Keratinocyte (primary cell): ENCODE results near the gene RNPEP. TPM values are rescaled to one million over a fixed set of nuclear protein-coding genes. Genes with fewer than 3 reads are reported as not detected.

ENCODE experiments used
- DNase-seq: peaks from one replicate; pipeline ENCODE4 v3.0.0-alpha.2; 2011; ENCODE audit warnings: low read depth, missing footprints, low spot score
- FAIRE-seq: peaks from 2 replicates; lab custom pipeline; 2011; peaks lifted over from hg19 to GRCh38; lab: Jason Lieb, UNC
- H2AFZ ChIP-seq: 2 replicates; pipeline ENCODE4 v1.6.0; 2012; ENCODE audit warnings: low read length, control low read depth, inconsistent platforms; ENCODE audit not compliant: control insufficient read depth
- H3K27ac ChIP-seq: 2 replicates; pipeline ENCODE4 v1.5.1; 2011; ENCODE audit warnings: low read length; ENCODE audit not compliant: control insufficient read depth, insufficient read depth
- H3K27me3 ChIP-seq: 3 replicates; pipeline ENCODE4 v1.6.0; 2011; ENCODE audit warnings: low read length; ENCODE audit not compliant: control insufficient read depth, insufficient read depth; ENCODE audit errors: extremely low read depth
- H3K36me3 ChIP-seq, 2 experiments: 2 replicates in 1 of 2; 3 replicates in 1 of 2; pipeline ENCODE4 v1.5.1; 2011; ENCODE audit warnings: low read length in 2 of 2, mild to moderate bottlenecking in 1 of 2; ENCODE audit not compliant: control insufficient read depth in 2 of 2, insufficient read depth in 2 of 2; ENCODE audit errors: extremely low read depth in 1 of 2
- H3K4me1 ChIP-seq: 3 replicates; pipeline ENCODE4 v1.5.1; 2011; ENCODE audit warnings: low read length; ENCODE audit not compliant: control insufficient read depth, insufficient read depth; ENCODE audit errors: extremely low read depth
- H3K4me2 ChIP-seq: 3 replicates; pipeline ENCODE4 v1.6.0; 2011; ENCODE audit warnings: low read depth, low read length; ENCODE audit not compliant: control insufficient read depth, insufficient read depth; ENCODE audit errors: extremely low read depth
- H3K4me3 ChIP-seq, 3 experiments: fragments of 200-600 bp in 1 of 3; sonication (generic) in 1 of 3; 2 replicates in 2 of 3; 3 replicates in 1 of 3; pipeline ENCODE4 v1.5.1; 2011 to 2016; ENCODE audit warnings: low read length in 3 of 3, mild to moderate bottlenecking in 3 of 3, control low read depth in 2 of 3, inconsistent platforms in 1 of 3, low read depth in 1 of 3, mixed read lengths in 1 of 3, mixed run types in 1 of 3, moderate library complexity in 1 of 3; ENCODE audit not compliant: control insufficient read depth in 2 of 3, insufficient read depth in 2 of 3; ENCODE audit errors: extremely low read depth in 1 of 3
- H3K79me2 ChIP-seq: 2 replicates; pipeline ENCODE4 v1.6.0; 2012; ENCODE audit warnings: low read length; ENCODE audit not compliant: control insufficient read depth, insufficient read depth
- H3K9ac ChIP-seq: 3 replicates; pipeline ENCODE4 v1.6.0; 2011; ENCODE audit warnings: low read length; ENCODE audit not compliant: control insufficient read depth, insufficient read depth; ENCODE audit errors: extremely low read depth
- H3K9me1 ChIP-seq: 3 replicates; pipeline ENCODE4 v1.6.0; 2011; ENCODE audit warnings: low read length; ENCODE audit not compliant: control insufficient read depth, insufficient read depth; ENCODE audit errors: extremely low read depth
- H3K9me3 ChIP-seq: 2 replicates; pipeline ENCODE4 v1.5.1; 2012; ENCODE audit warnings: low read depth, low read length; ENCODE audit not compliant: control insufficient read depth
- H4K20me1 ChIP-seq: 3 replicates; pipeline ENCODE4 v1.6.0; 2011; ENCODE audit warnings: low read length; ENCODE audit not compliant: control insufficient read depth, insufficient read depth; ENCODE audit errors: extremely low read depth
- CTCF ChIP-seq, 3 experiments: IDR thresholded peaks in 1 of 3; conservative IDR thresholded peaks in 1 of 3; optimal IDR thresholded peaks in 1 of 3; 2 replicates in 2 of 3; 3 replicates in 1 of 3; pipeline versions ENCODE3 to v1.5.1; 2011; ENCODE audit warnings: low read length in 3 of 3, mild to moderate bottlenecking in 3 of 3, moderate library complexity in 2 of 3, control low read depth in 1 of 3, inconsistent platforms in 1 of 3; ENCODE audit not compliant: insufficient read depth in 2 of 3; ENCODE audit errors: extremely low read depth in 1 of 3
- EZH2 ChIP-seq: IDR thresholded peaks from one replicate; pipeline ENCODE4 v1.6.1; 2012; ENCODE audit warnings: inconsistent platforms, mild to moderate bottlenecking, low read length, moderate library complexity
- dilution Hi-C: fragments of 300-500 bp; cut with MboI; formaldehyde crosslinking; loops from one replicate; pipeline ENCODE4 v1.7.0; 2020; ENCODE audit warnings: low sequenced_read_pairs; ENCODE audit not compliant: extremely low pct_ligation_motif_present
- polyA plus RNA-seq, 5 experiments: library from polyadenylated mRNA; depleted of rRNA in 3 of 5; stranded (reverse) in 3 of 5; stranded (forward) in 1 of 5; unstranded in 1 of 5; fragments of >200 nt; gene quantifications; 1 replicate in 1 of 5; 2 replicates in 3 of 5; 3 replicates in 1 of 5; pipeline versions ENCODE4 v1.2.1 to v1.2.3, GENCODE V29; 2011 to 2012; ENCODE audit warnings: missing spikeins in 2 of 5, low read depth in 1 of 5, low replicate concordance in 1 of 5

The RNPEP gene
- polyA plus RNA-seq, 1 donor (not counting 4 experiments of a cell fraction or from before 2014, with no cell fraction given) = 63.0 TPM

GRCh38 chr1:201955009-201955728 is 27.3 kb upstream of the RNPEP start, which contains the start of gene TIMM17A:
Gene TIMM17A (plus strand): TSS chr1:201955503. CDS start chr1:201955527, 24 bp downstream.
- Histone ChIP-seq H3K9me3 (no peaks in the 10 kb centered on the region), H3K4me1 (peaks cover 4% of the 10 kb centered on the region), H3K27me3 (no peaks in the 10 kb centered on the region), H4K20me1 (peaks cover 2% of the 10 kb centered on the region), H3K79me2 (peaks cover 36% of the 10 kb centered on the region), H3K27ac (peak within 1 kb of the TSS; percentile 94), H3K9me1 (no peaks in the 10 kb centered on the region), H2AFZ (peak within 1 kb of the TSS; percentile 99), H3K36me3 (peaks cover 6 to 10% of the 10 kb centered on the region in 2 experiments), H3K4me2 (peak within 1 kb of the TSS; percentile 90), H3K4me3 (peak within 1 kb of the TSS; percentile 87 to 97 (median 96)), H3K9ac (peak within 1 kb of the TSS; percentile 98)
- TF ChIP-seq CTCF (optimal IDR thresholded peaks at IDR 0.05 in 1 of 3, IDR thresholded peaks at IDR 0.05 in 1 of 3, conservative IDR thresholded peaks at IDR 0.05 in 1 of 3; ENCODE audit: extremely low read depth in 1 of 3, insufficient read depth in 2 of 3, low read length in 3 of 3) = no peak
- TF ChIP-seq EZH2 = no peak
- DNase-seq (peak; percentile 88), FAIRE-seq (peak; percentile 91)
- dilution Hi-C loops = no loop called here

- Histone ChIP-seq H3K4me3 (peak overlapping the region; percentile 87 to 97 (median 96)), H3K79me2 (peaks cover 38% of the 10 kb centered on the region), H3K27me3 (no peaks in the 10 kb centered on the region), H2AFZ (peak overlapping the region; percentile 99), H3K27ac (peak overlapping the region; percentile 94), H3K9me1 (no peaks in the 10 kb centered on the region), H3K4me1 (peaks cover 4% of the 10 kb centered on the region), H3K9me3 (no peaks in the 10 kb centered on the region), H4K20me1 (peaks cover 2% of the 10 kb centered on the region), H3K9ac (peak overlapping the region; percentile 98), H3K4me2 (peak overlapping the region; percentile 90), H3K36me3 (peaks cover 6 to 10% of the 10 kb centered on the region in 2 experiments)
- no peak for TF ChIP-seq CTCF (optimal IDR thresholded peaks at IDR 0.05 in 1 of 3, IDR thresholded peaks at IDR 0.05 in 1 of 3, conservative IDR thresholded peaks at IDR 0.05 in 1 of 3; ENCODE audit: extremely low read depth in 1 of 3, insufficient read depth in 2 of 3, low read length in 3 of 3)
- no peak for TF ChIP-seq EZH2
- FAIRE-seq = no peak
- dilution Hi-C loops = no loop called here
- DNase-seq = no peak
Measured at GRCh38 chr1:201955729-201956143, 26.7 kb upstream of the RNPEP start.
